Neutrophil (primary cell): Measurements from ENCODE around the gene BCAP29.

Source experiments
- H3K27ac ChIP-seq: fragments of 200-600 bp; sonication (generic); 2 replicates; pipeline ENCODE4 v1.5.1; 2016; ENCODE audit warnings: mild to moderate bottlenecking, moderate library complexity
- H3K27me3 ChIP-seq: fragments of 200-600 bp; sonication (generic); 2 replicates; pipeline ENCODE4 v1.6.0; 2016; ENCODE audit warnings: mild to moderate bottlenecking
- H3K36me3 ChIP-seq: fragments of 200-600 bp; sonication (generic); 2 replicates; pipeline ENCODE4 v1.5.1; 2017
- H3K4me1 ChIP-seq, 2 experiments: fragments of 200-600 bp in 1 of 2; sonication (generic) in 1 of 2; 1 replicate in 1 of 2; 2 replicates in 1 of 2; pipeline versions ENCODE4 v1.5.1 to v1.6.1; 2013 to 2016; ENCODE audit warnings: low read depth in 1 of 2, low read length in 1 of 2, mild to moderate bottlenecking in 1 of 2, moderate library complexity in 1 of 2; ENCODE audit not compliant: control insufficient read depth in 1 of 2, insufficient read depth in 1 of 2
- H3K4me3 ChIP-seq, 2 experiments: fragments of 200-600 bp in 1 of 2; sonication (generic) in 1 of 2; 1 replicate in 1 of 2; 2 replicates in 1 of 2; pipeline ENCODE4 v1.5.1; 2013 to 2016; ENCODE audit warnings: low read depth in 1 of 2, low read length in 1 of 2, mild to moderate bottlenecking in 1 of 2, moderate library complexity in 1 of 2
- H3K9me3 ChIP-seq: fragments of 200-600 bp; sonication (generic); 2 replicates; pipeline ENCODE4 v1.5.1; 2016
- CTCF ChIP-seq: fragments of 200-600 bp; sonication (generic); IDR thresholded peaks from 2 replicates; pipeline ENCODE4 v1.5.1; 2016; ENCODE audit warnings: antibody characterized with exemption

The BCAP29 gene

GRCh38 chr7:107644309-107644974 lies 64.4 kb downstream of the BCAP29 start:
- H3K9me3 ChIP-seq = no peaks in the 10 kb centered on the region
- TF ChIP-seq CTCF = no peak
- H3K27ac ChIP-seq = no peak overlapping the region
- H3K4me1 ChIP-seq = no peaks in the 10 kb centered on the region
- H3K4me3 ChIP-seq = no peak overlapping the region
- H3K36me3 ChIP-seq = no peaks in the 10 kb centered on the region
- H3K27me3 ChIP-seq = no peaks in the 10 kb centered on the region

GRCh38 chr7:107652642-107653041 lies 72.6 kb downstream of the BCAP29 start:
- Histone ChIP-seq H3K4me3 (no peak overlapping the region), H3K27ac (no peak overlapping the region), H3K36me3 (no peaks in the 10 kb centered on the region), H3K4me1 (no peaks in the 10 kb centered on the region), H3K9me3 (no peaks in the 10 kb centered on the region), H3K27me3 (peaks cover 27% of the 10 kb centered on the region)
- TF ChIP-seq CTCF = no peak

GRCh38 chr7:107658467-107658866 lies 78.4 kb downstream of the BCAP29 start:
- Histone ChIP-seq H3K4me1 (peaks cover 5 to 12% of the 10 kb centered on the region in 2 experiments), H3K36me3 (no peaks in the 10 kb centered on the region), H3K9me3 (no peaks in the 10 kb centered on the region), H3K4me3 (no peak overlapping the region), H3K27me3 (peaks cover 85% of the 10 kb centered on the region), H3K27ac (no peak overlapping the region)
- no peak for TF ChIP-seq CTCF

- H3K4me3 ChIP-seq = no peak overlapping the region
- TF ChIP-seq CTCF = no peak
- peaks cover 93% of the 10 kb centered on the region for H3K27me3 ChIP-seq
- peaks cover 5 to 12% of the 10 kb centered on the region in 2 experiments for H3K4me1 ChIP-seq
- H3K36me3 ChIP-seq = no peaks in the 10 kb centered on the region
- no peak overlapping the region for H3K27ac ChIP-seq
- H3K9me3 ChIP-seq = no peaks in the 10 kb centered on the region
Observed at GRCh38 chr7:107659666-107660065, 79.6 kb downstream of the BCAP29 start.

GRCh38 chr7:107660381-107661080 lies 80.5 kb downstream of the BCAP29 start, which contains the start of gene SLC26A4:
SLC26A4 (plus strand) TSS chr7:107660828; CDS start chr7:107661642, 814 bp downstream.
- Histone ChIP-seq H3K4me1 (peaks cover 5 to 12% of the 10 kb centered on the region in 2 experiments), H3K4me3 (peak within 1 kb of the TSS in 1 of 2 experiments; percentile 20), H3K27me3 (peaks cover 96% of the 10 kb centered on the region), H3K9me3 (no peaks in the 10 kb centered on the region), H3K36me3 (no peaks in the 10 kb centered on the region), H3K27ac (no peak within 1 kb of the TSS)
- TF ChIP-seq CTCF = no peak
